ENCODE data around the gene PSAT1. TPM values are rescaled to one million over a fixed set of nuclear protein-coding genes. Genes with fewer than 3 reads are reported as not detected.

PSAT1 gene
- total RNA-seq, 2 experiments from 2014 or later, result 125 to 268 TPM

- no peaks in the 10 kb centered on the region for H3K4me1 ChIP-seq (ENCODE audit: insufficient read depth, low read length, poor library complexity, severe bottlenecking)
- TF ChIP-seq CTCF (conservative IDR thresholded peaks at IDR 0.05; ENCODE audit: low read length) (no peak), EZH2phosphoT487 (IDR thresholded peaks at IDR 0.05; ENCODE audit: borderline replicate concordance, low read depth, low read length) (no peak)
- no peaks in the 10 kb centered on the region for H4K20me1 ChIP-seq (ENCODE audit: insufficient read depth, low read length)
- H3K36me3 ChIP-seq (ENCODE audit: insufficient read depth, low read length), result peaks cover 50% of the 10 kb centered on the region
- no TSS peak for BruUV-seq (replicated peaks)
- ChIA-PET POLR2A (interaction anchor here (1.1 kb wide), 1 partner anchor 23 kb away, joined by 6 read pairs; the partner anchor contains the start of gene PSAT1), CTCF (ENCODE audit: unreplicated experiment) (no interaction called here)
- H3K4me2 ChIP-seq (ENCODE audit: low read length), result no peak overlapping the region
- no peak overlapping the region for H3K4me3 ChIP-seq (ENCODE audit: low read depth, low read length, poor library complexity, severe bottlenecking)
- no peaks in the 10 kb centered on the region for H3K79me2 ChIP-seq (ENCODE audit: insufficient read depth, low read depth, low read length)
- no peaks in the 10 kb centered on the region for H3K9me3 ChIP-seq (ENCODE audit: low read length)
- H3K27ac ChIP-seq (ENCODE audit: low read depth, low read length, poor library complexity, severe bottlenecking), result no peak overlapping the region
- H2AFZ ChIP-seq (ENCODE audit: low read length), result no peak overlapping the region
- intact Hi-C loops (cut with micrococcal nuclease; ENCODE audit: unreplicated experiment), result no loop called here
- no peak for DNase-seq (ENCODE audit: low spot score)
- H3K9me2 ChIP-seq (ENCODE audit: insufficient read depth, low read length), result no peaks in the 10 kb centered on the region
Observed at GRCh38 chr9:78273761-78274160, 23.2 kb upstream of the PSAT1 start.

GRCh38 chr9:78278177-78278777, 18.6 kb upstream of the PSAT1 start:
- intact Hi-C loops (cut with micrococcal nuclease; ENCODE audit: unreplicated experiment), result no loop called here
- TF ChIP-seq CTCF (conservative IDR thresholded peaks at IDR 0.05; ENCODE audit: low read length) (no peak), EZH2phosphoT487 (IDR thresholded peaks at IDR 0.05; ENCODE audit: borderline replicate concordance, low read depth, low read length) (no peak)
- Histone ChIP-seq H3K9me3 (ENCODE audit: low read length) (no peaks in the 10 kb centered on the region), H3K36me3 (ENCODE audit: insufficient read depth, low read length) (peaks cover 11% of the 10 kb centered on the region; the same call in 1 of the 2 replicates), H3K4me1 (ENCODE audit: insufficient read depth, low read length, poor library complexity, severe bottlenecking) (no peaks in the 10 kb centered on the region), H2AFZ (ENCODE audit: low read length) (no peak overlapping the region), H4K20me1 (ENCODE audit: insufficient read depth, low read length) (no peaks in the 10 kb centered on the region), H3K27ac (ENCODE audit: low read depth, low read length, poor library complexity, severe bottlenecking) (no peak overlapping the region), H3K9me2 (ENCODE audit: insufficient read depth, low read length) (no peaks in the 10 kb centered on the region), H3K79me2 (ENCODE audit: insufficient read depth, low read depth, low read length) (no peaks in the 10 kb centered on the region), H3K4me3 (ENCODE audit: low read depth, low read length, poor library complexity, severe bottlenecking) (no peak overlapping the region), H3K4me2 (ENCODE audit: low read length) (no peak overlapping the region)
- no TSS peak for BruUV-seq (replicated peaks)
- DNase-seq (ENCODE audit: low spot score), result no peak
- POLR2A ChIA-PET, result interaction anchor here (0.6 to 2.0 kb wide), 6 partner anchors 14 to 102 kb away, joined by 3 to 12 read pairs (median 6); partner anchors contain the start of gene PSAT1
- CTCF ChIA-PET (ENCODE audit: unreplicated experiment), result interaction anchor here (0.6 kb wide), 1 partner anchor 77 kb away, joined by 3 read pairs; no protein-coding TSS in a partner anchor

GRCh38 chr9:78278801-78279200, 18.1 kb upstream of the PSAT1 start:
- Histone ChIP-seq H3K9me3 (ENCODE audit: low read length) (no peaks in the 10 kb centered on the region), H2AFZ (ENCODE audit: low read length) (no peak overlapping the region), H3K4me2 (ENCODE audit: low read length) (no peak overlapping the region), H3K36me3 (ENCODE audit: insufficient read depth, low read length) (0 out of 2 replicates have a peak, but pooled peaks cover 8% of the 10 kb centered on the region), H4K20me1 (ENCODE audit: insufficient read depth, low read length) (no peaks in the 10 kb centered on the region), H3K79me2 (ENCODE audit: insufficient read depth, low read depth, low read length) (no peaks in the 10 kb centered on the region), H3K27ac (ENCODE audit: low read depth, low read length, poor library complexity, severe bottlenecking) (no peak overlapping the region), H3K9me2 (ENCODE audit: insufficient read depth, low read length) (no peaks in the 10 kb centered on the region), H3K4me3 (ENCODE audit: low read depth, low read length, poor library complexity, severe bottlenecking) (no peak overlapping the region), H3K4me1 (ENCODE audit: insufficient read depth, low read length, poor library complexity, severe bottlenecking) (no peaks in the 10 kb centered on the region)
- ChIA-PET POLR2A (interaction anchor here (0.6 to 2.0 kb wide), 7 partner anchors 18 to 207 kb away, joined by 3 to 12 read pairs (median 6); partner anchors contain the start of gene PSAT1), CTCF (ENCODE audit: unreplicated experiment) (no interaction called here)
- TF ChIP-seq EZH2phosphoT487 (IDR thresholded peaks at IDR 0.05; ENCODE audit: borderline replicate concordance, low read depth, low read length) (no peak), CTCF (conservative IDR thresholded peaks at IDR 0.05; ENCODE audit: low read length) (no peak)
- no TSS peak for BruUV-seq (replicated peaks)
- intact Hi-C loops (cut with micrococcal nuclease; ENCODE audit: unreplicated experiment), result no loop called here
- no peak for DNase-seq (ENCODE audit: low spot score)
